Activated CD8-positive, alpha-beta T cell treated with anti-CD3 and anti-CD28 coated beads for 36 hours (primary cell): Measurements from ENCODE around the gene SRGAP2C. TPM values are rescaled to one million over a fixed set of nuclear protein-coding genes. Genes with fewer than 3 reads are reported as not detected.
A peak's percentile ranks its signal among the peaks of the same experiment; 100 is the strongest.
"Not testable (repeated sequence)": the region's sequence is repeated elsewhere in the genome, so short reads cannot be mapped to it uniquely, and the experiment has no call there.

ENCODE experiments used
- ATAC-seq: fragments of 200-7000 bp; cut with Tn5 transposase; one replicate; pipeline ENCODE4 v1.10.0; 2021; ENCODE audit warnings: mild to moderate bottlenecking, moderate library complexity
- CTCF ChIA-PET: fragments of 350-600 bp; sonication (Branson Sonifier 250); formaldehyde crosslinking; loops from one replicate; lab custom pipeline; 2021; ENCODE audit warnings: antibody characterized with exemption; lab: Charles Lee
- POLR2A ChIA-PET: fragments of 350-600 bp; sonication (Branson Sonifier 250); formaldehyde crosslinking; loops from one replicate; lab custom pipeline; 2021; ENCODE audit warnings: antibody characterized with exemption; lab: Charles Lee
- DNase-seq: peaks from one replicate; pipeline ENCODE4 v3.0.0-alpha.2; 2020
- H3K27ac Mint-ChIP-seq: one replicate; pipeline ENCODE4 v1.8.0; 2021; ENCODE audit warnings: mild to moderate bottlenecking, mixed read lengths
- H3K27me3 Mint-ChIP-seq: one replicate; pipeline ENCODE4 v1.8.0; 2021; ENCODE audit warnings: mixed read lengths
- H3K36me3 Mint-ChIP-seq: one replicate; pipeline ENCODE4 v1.8.0; 2021; ENCODE audit warnings: low read depth, mixed read lengths
- H3K4me1 Mint-ChIP-seq: one replicate; pipeline ENCODE4 v1.8.0; 2021; ENCODE audit warnings: low read depth, mixed read lengths
- H3K4me3 Mint-ChIP-seq: one replicate; pipeline ENCODE4 v1.8.0; 2021; ENCODE audit warnings: mild to moderate bottlenecking, moderate library complexity, mixed read lengths
- H3K9me3 Mint-ChIP-seq: one replicate; pipeline ENCODE4 v1.8.0; 2021; ENCODE audit warnings: mixed read lengths
- intact Hi-C: fragments of 100-400 bp; cut with micrococcal nuclease; formaldehyde crosslinking; loops from one replicate; pipeline ENCODE4 v1.10.0; 2022
- total RNA-seq, 2 experiments: library from RNA; stranded (reverse); gene quantifications; one replicate each; pipeline ENCODE4 v1.2.3, GENCODE V29; 2021

The SRGAP2C gene
- total RNA-seq, result 10 to 100 TPM; 15.3 to 17.9 TPM

GRCh38 chr1:121184290-121185127, at the start of gene SRGAP2C, which contains the start of gene FAM72B:
Gene SRGAP2C, plus strand, starts transcription at chr1:121184975. Its CDS starts 2,472 bp downstream, at chr1:121187447.
Gene FAM72B, minus strand, starts transcription at chr1:121184340. Its CDS starts 851 bp downstream, at chr1:121183489.
- H3K9me3 Mint-ChIP-seq, H3K36me3 Mint-ChIP-seq, intact Hi-C loops, CTCF ChIA-PET, H3K4me1 Mint-ChIP-seq, H3K27me3 Mint-ChIP-seq, POLR2A ChIA-PET: not testable (repeated sequence)
- H3K27ac Mint-ChIP-seq, result peak within 1 kb of the TSS; percentile 88
- peak; percentile 83 for ATAC-seq
- peak; percentile 94 for DNase-seq
- peak within 1 kb of the TSS; percentile 86 for H3K4me3 Mint-ChIP-seq

GRCh38 chr1:121140393-121140792, 44.4 kb upstream of the SRGAP2C start:
- CTCF ChIA-PET, H3K9me3 Mint-ChIP-seq, H3K4me1 Mint-ChIP-seq, H3K4me3 Mint-ChIP-seq, ATAC-seq, DNase-seq, H3K27me3 Mint-ChIP-seq, POLR2A ChIA-PET, H3K27ac Mint-ChIP-seq, intact Hi-C loops, H3K36me3 Mint-ChIP-seq: not testable (repeated sequence)

- ATAC-seq, POLR2A ChIA-PET, H3K4me1 Mint-ChIP-seq, H3K27me3 Mint-ChIP-seq, H3K27ac Mint-ChIP-seq, CTCF ChIA-PET, H3K4me3 Mint-ChIP-seq, H3K36me3 Mint-ChIP-seq, H3K9me3 Mint-ChIP-seq, DNase-seq, intact Hi-C loops: not testable (repeated sequence)
These were observed 36.1 kb upstream of the SRGAP2C start for GRCh38 chr1:121148489-121149190.

- H3K27ac Mint-ChIP-seq, H3K4me3 Mint-ChIP-seq, DNase-seq, H3K36me3 Mint-ChIP-seq, H3K4me1 Mint-ChIP-seq, CTCF ChIA-PET, H3K9me3 Mint-ChIP-seq, H3K27me3 Mint-ChIP-seq, POLR2A ChIA-PET, intact Hi-C loops, ATAC-seq: not testable (repeated sequence)
These were observed 33.5 kb upstream of the SRGAP2C start for GRCh38 chr1:121151294-121151693.

- H3K27ac Mint-ChIP-seq, H3K9me3 Mint-ChIP-seq, H3K4me3 Mint-ChIP-seq, CTCF ChIA-PET, H3K27me3 Mint-ChIP-seq, H3K36me3 Mint-ChIP-seq, DNase-seq, ATAC-seq, H3K4me1 Mint-ChIP-seq, POLR2A ChIA-PET, intact Hi-C loops: not testable (repeated sequence)
These were observed 32.0 kb upstream of the SRGAP2C start for GRCh38 chr1:121152788-121153187.

- H3K4me3 Mint-ChIP-seq, H3K27ac Mint-ChIP-seq, intact Hi-C loops, H3K27me3 Mint-ChIP-seq, POLR2A ChIA-PET, CTCF ChIA-PET, DNase-seq, ATAC-seq, H3K36me3 Mint-ChIP-seq, H3K4me1 Mint-ChIP-seq, H3K9me3 Mint-ChIP-seq: not testable (repeated sequence)
These were observed 30.0 kb upstream of the SRGAP2C start for GRCh38 chr1:121154811-121155210.

GRCh38 chr1:121155671-121156358, 29.0 kb upstream of the SRGAP2C start:
- H3K4me3 Mint-ChIP-seq, H3K27ac Mint-ChIP-seq, intact Hi-C loops, H3K36me3 Mint-ChIP-seq, CTCF ChIA-PET, DNase-seq, H3K4me1 Mint-ChIP-seq, ATAC-seq, H3K9me3 Mint-ChIP-seq, POLR2A ChIA-PET, H3K27me3 Mint-ChIP-seq: not testable (repeated sequence)

- H3K27ac Mint-ChIP-seq, H3K4me1 Mint-ChIP-seq, H3K9me3 Mint-ChIP-seq, POLR2A ChIA-PET, CTCF ChIA-PET, intact Hi-C loops, DNase-seq, H3K27me3 Mint-ChIP-seq, H3K36me3 Mint-ChIP-seq, ATAC-seq, H3K4me3 Mint-ChIP-seq: not testable (repeated sequence)
These were observed 27.7 kb upstream of the SRGAP2C start for GRCh38 chr1:121156958-121157603.

- H3K4me3 Mint-ChIP-seq, CTCF ChIA-PET, intact Hi-C loops, H3K4me1 Mint-ChIP-seq, H3K27ac Mint-ChIP-seq, H3K27me3 Mint-ChIP-seq, ATAC-seq, POLR2A ChIA-PET, H3K36me3 Mint-ChIP-seq, H3K9me3 Mint-ChIP-seq, DNase-seq: not testable (repeated sequence)
These were observed 27.2 kb upstream of the SRGAP2C start for GRCh38 chr1:121157609-121158008.

GRCh38 chr1:121160118-121160517, 24.7 kb upstream of the SRGAP2C start:
- ATAC-seq, POLR2A ChIA-PET, H3K4me1 Mint-ChIP-seq, H3K36me3 Mint-ChIP-seq, intact Hi-C loops, H3K27ac Mint-ChIP-seq, CTCF ChIA-PET, H3K4me3 Mint-ChIP-seq, H3K9me3 Mint-ChIP-seq, DNase-seq, H3K27me3 Mint-ChIP-seq: not testable (repeated sequence)

GRCh38 chr1:121161199-121161901, 23.4 kb upstream of the SRGAP2C start:
- intact Hi-C loops, DNase-seq, H3K4me3 Mint-ChIP-seq, ATAC-seq, H3K9me3 Mint-ChIP-seq, H3K36me3 Mint-ChIP-seq, CTCF ChIA-PET, H3K27me3 Mint-ChIP-seq, H3K4me1 Mint-ChIP-seq, H3K27ac Mint-ChIP-seq, POLR2A ChIA-PET: not testable (repeated sequence)
